ENCODE results near the gene SIL1. TPM values are rescaled to one million over a fixed set of nuclear protein-coding genes. Genes with fewer than 3 reads are reported as not detected.
"Not testable (repeated sequence)": the region's sequence is repeated elsewhere in the genome, so short reads cannot be mapped to it uniquely, and the experiment has no call there.

SIL1 gene
- total and polyA plus RNA-seq, 2 experiments from 2014 or later, result 78.8 to 89.8 TPM

DNA sequence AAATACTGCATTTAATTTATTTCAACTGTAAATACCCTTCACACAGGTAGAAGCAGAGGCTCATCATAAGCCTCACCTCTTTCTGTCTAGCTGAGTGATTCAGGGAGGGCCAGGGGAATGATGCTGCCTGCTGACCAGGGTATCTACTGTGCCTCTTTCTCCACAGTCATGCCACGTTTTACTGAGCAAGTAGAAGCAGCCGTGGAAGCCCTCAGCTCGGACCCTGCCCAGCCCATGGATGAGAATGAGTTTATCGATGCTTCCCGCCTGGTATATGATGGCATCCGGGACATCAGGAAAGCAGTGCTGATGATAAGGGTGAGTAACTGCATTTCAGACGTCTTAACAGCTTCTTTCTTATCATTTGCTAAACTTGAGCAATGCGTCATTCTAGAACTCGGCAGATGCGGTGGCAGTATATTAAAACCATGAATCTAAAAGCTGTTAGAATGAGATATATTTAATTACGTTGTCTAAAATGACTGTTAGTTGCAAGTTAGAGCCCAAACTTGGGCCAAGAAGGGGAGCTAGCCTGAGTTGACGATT is 273.0 kb downstream of the SIL1 start:
- WGBS, 2 experiments (ENCODE audit: low coverage in 1 of 2, low lambda C conversion rate in 2 of 2, missing lambda C conversion rate in 2 of 2), result 95 to 97% methylated on average over 12 of the region's 12 CpGs

DNA sequence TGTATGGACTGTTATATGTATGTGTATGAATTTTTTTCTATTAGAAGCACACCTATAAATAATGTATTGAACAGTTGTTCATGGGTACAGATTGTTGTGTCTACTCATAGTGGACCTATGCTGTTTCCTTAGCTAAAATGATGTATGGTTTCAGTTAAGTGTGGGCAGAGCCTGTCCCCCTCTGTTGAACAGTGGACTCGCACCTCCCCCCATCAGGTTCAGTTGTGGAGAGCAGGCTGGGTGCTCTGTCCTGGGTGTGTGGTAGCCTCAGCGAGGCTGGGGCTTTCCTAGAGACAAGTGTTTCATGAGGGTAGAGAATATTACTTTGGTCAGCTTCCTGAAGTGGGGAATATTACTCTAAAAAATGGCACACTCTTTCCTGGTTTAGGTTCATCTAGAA is 275.7 kb downstream of the SIL1 start:
- H3K79me2 ChIP-seq (ENCODE audit: insufficient read depth), result peaks cover 70% of the 10 kb centered on the region

More for the DNA sequence above, 273.0 kb downstream of the SIL1 start:
- Histone ChIP-seq H3F3A (ENCODE audit: insufficient read depth) (peaks cover 14% of the 10 kb centered on the region; the same call in 1 of the 2 replicates), H4K20me1 (ENCODE audit: insufficient read depth) (no peaks in the 10 kb centered on the region; the same call in 1 of the 2 replicates), H3K4me3 (no peak overlapping the region), H3K4me1 (ENCODE audit: insufficient read depth) (peaks cover 7% of the 10 kb centered on the region), H3K79me2 (ENCODE audit: insufficient read depth) (peaks cover 62% of the 10 kb centered on the region), H2AFZ (no peak overlapping the region), H3K27ac (no peak overlapping the region), H3K4me2 (ENCODE audit: unreplicated experiment) (no peak overlapping the region), H3K9ac (no peak overlapping the region), H3K27me3 (replicated peaks; ENCODE audit: insufficient read depth) (no peaks in the 10 kb centered on the region), H3K9me3 (ENCODE audit: low read depth) (no peaks in the 10 kb centered on the region), H3K36me3 (ENCODE audit: low read depth) (peaks cover 31% of the 10 kb centered on the region), H3K9me2 (ENCODE audit: insufficient read depth) (no peaks in the 10 kb centered on the region)
- DNase-seq, result no peak
- in situ Hi-C loops (cut with MboI), result no loop called here
- no peak for TF ChIP-seq EZH2phosphoT487 (IDR thresholded peaks at IDR 0.05; ENCODE audit: insufficient read depth, low read depth)
- TF ChIP-seq EZH2 (IDR thresholded peaks at IDR 0.05; ENCODE audit: insufficient read depth, poor library complexity, severe bottlenecking), result no peak

GRCh38 chr5:138921362-138921761 is 276.8 kb downstream of the SIL1 start:
- H3K9ac ChIP-seq; H2AFZ ChIP-seq; H4K20me1 ChIP-seq (ENCODE audit: insufficient read depth); in situ Hi-C loops (cut with MboI); H3K27me3 ChIP-seq (replicated peaks; ENCODE audit: insufficient read depth); H3K4me1 ChIP-seq (ENCODE audit: insufficient read depth); H3K4me2 ChIP-seq (ENCODE audit: unreplicated experiment); H3K4me3 ChIP-seq; H3K9me2 ChIP-seq (ENCODE audit: insufficient read depth); H3K9me3 ChIP-seq (ENCODE audit: low read depth); H3F3A ChIP-seq (ENCODE audit: insufficient read depth); DNase-seq: not testable (repeated sequence)
- peaks cover 22% of the 10 kb centered on the region for H3K36me3 ChIP-seq (ENCODE audit: low read depth)
- WGBS, 2 experiments (ENCODE audit: low coverage in 1 of 2, low lambda C conversion rate in 2 of 2, missing lambda C conversion rate in 2 of 2), result 32 to 67% methylated on average over 2 of the region's 2 CpGs
- H3K27ac ChIP-seq, result peak overlapping the region; percentile 11; the same call in 1 of the 2 replicates
- H3K79me2 ChIP-seq (ENCODE audit: insufficient read depth), result peaks cover 73% of the 10 kb centered on the region

More for the DNA sequence above, 275.7 kb downstream of the SIL1 start:
- Histone ChIP-seq H3K27ac (no peak overlapping the region), H3K9ac (no peak overlapping the region), H3K4me1 (ENCODE audit: insufficient read depth) (peaks cover 7% of the 10 kb centered on the region), H4K20me1 (ENCODE audit: insufficient read depth) (no peaks in the 10 kb centered on the region; the same call in 1 of the 2 replicates), H3K27me3 (replicated peaks; ENCODE audit: insufficient read depth) (no peaks in the 10 kb centered on the region), H3K4me3 (no peak overlapping the region), H3F3A (ENCODE audit: insufficient read depth) (peaks cover 7% of the 10 kb centered on the region; the same call in 1 of the 2 replicates), H2AFZ (no peak overlapping the region), H3K36me3 (ENCODE audit: low read depth) (peaks cover 22% of the 10 kb centered on the region), H3K9me3 (ENCODE audit: low read depth) (no peaks in the 10 kb centered on the region), H3K4me2 (ENCODE audit: unreplicated experiment) (no peak overlapping the region), H3K9me2 (ENCODE audit: insufficient read depth) (no peaks in the 10 kb centered on the region)
- in situ Hi-C loops (cut with MboI), result no loop called here
- TF ChIP-seq EZH2 (IDR thresholded peaks at IDR 0.05; ENCODE audit: insufficient read depth, poor library complexity, severe bottlenecking), result no peak
- TF ChIP-seq EZH2phosphoT487 (IDR thresholded peaks at IDR 0.05; ENCODE audit: insufficient read depth, low read depth), result no peak
- 95 to 97% methylated on average over 2 of the region's 2 CpGs for WGBS, 2 experiments (ENCODE audit: low coverage in 1 of 2, low lambda C conversion rate in 2 of 2, missing lambda C conversion rate in 2 of 2)
- DNase-seq, result no peak

GRCh38 chr5:138920181-138920580 is 278.0 kb downstream of the SIL1 start:
- H3K79me2 ChIP-seq (ENCODE audit: insufficient read depth), result peaks cover 80% of the 10 kb centered on the region
- no peak overlapping the region for H3K27ac ChIP-seq
- H4K20me1 ChIP-seq (ENCODE audit: insufficient read depth), result no peaks in the 10 kb centered on the region; the same call in 1 of the 2 replicates
- no peaks in the 10 kb centered on the region for H3K9me2 ChIP-seq (ENCODE audit: insufficient read depth)
- peaks cover 7% of the 10 kb centered on the region; the same call in 1 of the 2 replicates for H3F3A ChIP-seq (ENCODE audit: insufficient read depth)
- H3K36me3 ChIP-seq (ENCODE audit: low read depth), result peaks cover 23% of the 10 kb centered on the region
- in situ Hi-C loops (cut with MboI), result no loop called here
- no peaks in the 10 kb centered on the region for H3K9me3 ChIP-seq (ENCODE audit: low read depth)
- DNase-seq, result no peak
- no peak overlapping the region for H3K4me2 ChIP-seq (ENCODE audit: unreplicated experiment)
- H2AFZ ChIP-seq, result no peak overlapping the region
- TF ChIP-seq EZH2phosphoT487 (IDR thresholded peaks at IDR 0.05; ENCODE audit: insufficient read depth, low read depth), result no peak
- no peak for TF ChIP-seq EZH2 (IDR thresholded peaks at IDR 0.05; ENCODE audit: insufficient read depth, poor library complexity, severe bottlenecking)
- 89 to 91% methylated on average over 8 of the region's 8 CpGs for WGBS, 2 experiments (ENCODE audit: low coverage in 1 of 2, low lambda C conversion rate in 2 of 2, missing lambda C conversion rate in 2 of 2)
- no peak overlapping the region for H3K9ac ChIP-seq
- H3K4me3 ChIP-seq, result no peak overlapping the region
- no peaks in the 10 kb centered on the region for H3K27me3 ChIP-seq (replicated peaks; ENCODE audit: insufficient read depth)
- H3K4me1 ChIP-seq (ENCODE audit: insufficient read depth), result peaks cover 7% of the 10 kb centered on the region
